Right lobe of liver (tissue), 4 donors: Measurements from ENCODE around the gene CACNA1F.

Experiments
- POLR2A ChIP-seq: fragments of 450-650 bp; IDR thresholded peaks from one replicate; pipeline ENCODE4 v1.6.1; 2017; ENCODE audit warnings: antibody characterized with exemption, mild to moderate bottlenecking
- TF ChIP-seq, protein P1 (sequence below), 4 donors: fragments of 200-600 bp in 3 of 4; fragments of 450-650 bp in 1 of 4; IDR thresholded peaks; one replicate each; pipeline versions ENCODE4 v1.5.1 to v1.8.0; 2016 to 2022; ENCODE audit warnings: antibody characterized with exemption in 4 of 4, mild to moderate bottlenecking in 2 of 4
- donor health status: DM: no; HTN: no; CAD: no.
- donor health status: DM: no; HTN: no; CAD: no.
- donor health status: DM: no; HTN: yes; CAD: no.

DNA sequence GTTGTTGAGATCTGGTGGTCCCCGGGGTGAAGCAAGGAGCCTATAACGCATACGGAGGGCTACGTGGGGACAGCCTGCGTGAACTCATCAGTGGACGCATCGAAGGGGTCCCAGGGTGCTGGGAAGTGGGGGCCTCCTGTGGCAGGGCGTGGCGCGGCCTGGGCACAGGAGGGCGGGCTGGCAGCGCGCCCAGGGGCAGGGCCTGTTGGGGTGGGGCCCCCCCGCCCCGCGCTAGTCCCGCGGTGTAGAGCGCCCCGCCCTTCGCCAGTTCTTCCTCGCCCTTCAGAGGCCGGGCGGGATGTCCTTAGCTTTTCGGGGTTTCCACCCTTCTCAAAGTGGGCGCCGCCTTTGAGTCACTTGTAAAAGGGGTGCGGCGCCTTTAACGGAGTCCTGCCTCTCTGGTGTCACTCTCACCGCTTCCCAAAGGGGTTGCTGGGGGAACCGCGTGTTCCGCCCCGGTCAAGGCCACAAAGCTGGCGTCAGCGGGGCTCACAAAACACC, 60.8 kb downstream of the CACNA1F start:
- no peak for TF ChIP-seq POLR2A
- TF ChIP-seq, protein P1, sequence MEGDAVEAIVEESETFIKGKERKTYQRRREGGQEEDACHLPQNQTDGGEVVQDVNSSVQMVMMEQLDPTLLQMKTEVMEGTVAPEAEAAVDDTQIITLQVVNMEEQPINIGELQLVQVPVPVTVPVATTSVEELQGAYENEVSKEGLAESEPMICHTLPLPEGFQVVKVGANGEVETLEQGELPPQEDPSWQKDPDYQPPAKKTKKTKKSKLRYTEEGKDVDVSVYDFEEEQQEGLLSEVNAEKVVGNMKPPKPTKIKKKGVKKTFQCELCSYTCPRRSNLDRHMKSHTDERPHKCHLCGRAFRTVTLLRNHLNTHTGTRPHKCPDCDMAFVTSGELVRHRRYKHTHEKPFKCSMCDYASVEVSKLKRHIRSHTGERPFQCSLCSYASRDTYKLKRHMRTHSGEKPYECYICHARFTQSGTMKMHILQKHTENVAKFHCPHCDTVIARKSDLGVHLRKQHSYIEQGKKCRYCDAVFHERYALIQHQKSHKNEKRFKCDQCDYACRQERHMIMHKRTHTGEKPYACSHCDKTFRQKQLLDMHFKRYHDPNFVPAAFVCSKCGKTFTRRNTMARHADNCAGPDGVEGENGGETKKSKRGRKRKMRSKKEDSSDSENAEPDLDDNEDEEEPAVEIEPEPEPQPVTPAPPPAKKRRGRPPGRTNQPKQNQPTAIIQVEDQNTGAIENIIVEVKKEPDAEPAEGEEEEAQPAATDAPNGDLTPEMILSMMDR (IDR thresholded peaks at IDR 0.05), result no peak
